ENCODE results near the gene SRD5A3.

SRD5A3 gene

DNA sequence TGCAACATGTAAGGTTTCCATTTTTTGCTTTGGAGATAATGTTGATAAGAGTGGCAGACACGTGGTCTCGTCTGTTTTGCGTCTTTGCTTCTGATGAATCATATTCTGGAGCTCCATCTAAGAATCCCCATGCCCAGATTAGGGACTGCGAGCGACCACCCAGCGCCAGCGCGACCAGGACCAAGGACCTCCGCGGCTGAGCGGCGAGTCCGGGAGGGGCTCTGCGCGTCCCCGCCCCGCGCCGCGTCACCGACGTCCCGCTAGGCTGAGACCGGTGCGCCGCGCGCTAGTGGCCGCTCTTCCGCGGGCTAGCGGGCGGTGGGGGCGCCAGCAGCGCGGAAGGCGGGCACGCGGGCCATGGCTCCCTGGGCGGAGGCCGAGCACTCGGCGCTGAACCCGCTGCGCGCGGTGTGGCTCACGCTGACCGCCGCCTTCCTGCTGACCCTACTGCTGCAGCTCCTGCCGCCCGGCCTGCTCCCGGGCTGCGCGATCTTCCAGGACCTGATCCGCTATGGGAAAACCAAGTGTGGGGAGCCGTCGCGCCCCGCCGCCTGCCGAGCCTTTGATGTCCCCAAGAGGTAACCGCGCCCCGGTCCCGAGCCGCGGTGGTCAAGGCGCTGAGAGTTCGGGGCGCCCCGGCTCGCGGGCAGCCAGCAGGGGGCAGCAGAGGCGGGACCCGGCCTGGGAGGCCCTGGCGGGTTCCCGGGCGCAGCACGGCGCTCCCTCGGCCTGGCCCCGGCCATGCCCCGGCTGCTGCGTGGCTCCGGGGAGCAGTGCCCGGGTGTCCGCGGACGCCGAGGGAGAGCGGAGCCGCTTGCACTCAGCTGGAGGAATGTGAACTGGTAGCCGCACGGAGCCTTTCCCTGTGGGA lies at the start of gene SRD5A3:
Gene SRD5A3, plus strand, starts transcription at position 263 of the 871 bp plus-strand sequence. Its CDS starts 95 bp downstream, at position 358.
- peak; percentile 78 for DNase-seq (ENCODE audit: low spot score)

DNA sequence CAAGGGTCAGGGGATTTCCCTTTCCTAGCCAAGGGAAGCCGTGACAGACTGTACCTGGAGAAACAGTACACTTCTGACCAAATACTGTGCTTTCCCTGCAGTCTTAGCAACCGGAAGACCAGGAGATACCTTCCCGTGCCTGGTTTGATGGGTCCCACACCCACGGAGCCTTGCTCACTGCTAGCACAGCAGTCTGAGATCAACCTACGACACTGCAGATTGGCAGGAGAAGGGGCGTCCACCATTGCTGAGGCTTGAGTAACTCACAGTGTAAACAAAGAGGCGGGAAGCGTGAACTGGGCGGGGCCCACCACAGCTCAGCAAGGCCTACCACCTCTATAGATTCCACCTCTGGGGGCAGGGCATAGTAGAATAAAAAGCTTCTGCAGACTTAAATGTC lies 48.7 kb upstream of the SRD5A3 start:
- DNase-seq (ENCODE audit: low spot score), result no peak

- peak; percentile 63 for DNase-seq (ENCODE audit: low spot score)
Measured at GRCh38 chr4:55303760-55304165, 42.3 kb upstream of the SRD5A3 start.

DNA sequence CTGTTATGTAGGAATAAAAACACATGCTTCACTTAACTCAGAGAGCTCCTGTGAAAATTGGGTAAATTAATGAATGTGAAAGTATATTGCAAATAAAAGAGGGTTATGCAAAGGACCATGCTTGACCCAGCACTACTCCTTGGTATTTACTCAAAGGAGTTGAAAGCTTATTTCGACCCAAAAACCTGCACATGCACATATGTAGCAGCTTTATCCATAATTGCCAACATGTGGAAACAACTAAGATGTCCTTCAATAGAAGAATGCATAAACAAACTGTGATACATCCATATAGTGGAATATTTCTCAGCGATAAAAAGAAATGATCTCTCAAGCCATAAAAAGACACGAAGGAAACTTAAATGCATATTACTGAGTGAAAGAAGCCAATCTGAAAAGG lies 41.7 kb upstream of the SRD5A3 start:
- no peak for DNase-seq (ENCODE audit: low spot score)

GRCh38 chr4:55308071-55308470 lies 38.0 kb upstream of the SRD5A3 start:
- no peak for DNase-seq (ENCODE audit: low spot score)

DNA sequence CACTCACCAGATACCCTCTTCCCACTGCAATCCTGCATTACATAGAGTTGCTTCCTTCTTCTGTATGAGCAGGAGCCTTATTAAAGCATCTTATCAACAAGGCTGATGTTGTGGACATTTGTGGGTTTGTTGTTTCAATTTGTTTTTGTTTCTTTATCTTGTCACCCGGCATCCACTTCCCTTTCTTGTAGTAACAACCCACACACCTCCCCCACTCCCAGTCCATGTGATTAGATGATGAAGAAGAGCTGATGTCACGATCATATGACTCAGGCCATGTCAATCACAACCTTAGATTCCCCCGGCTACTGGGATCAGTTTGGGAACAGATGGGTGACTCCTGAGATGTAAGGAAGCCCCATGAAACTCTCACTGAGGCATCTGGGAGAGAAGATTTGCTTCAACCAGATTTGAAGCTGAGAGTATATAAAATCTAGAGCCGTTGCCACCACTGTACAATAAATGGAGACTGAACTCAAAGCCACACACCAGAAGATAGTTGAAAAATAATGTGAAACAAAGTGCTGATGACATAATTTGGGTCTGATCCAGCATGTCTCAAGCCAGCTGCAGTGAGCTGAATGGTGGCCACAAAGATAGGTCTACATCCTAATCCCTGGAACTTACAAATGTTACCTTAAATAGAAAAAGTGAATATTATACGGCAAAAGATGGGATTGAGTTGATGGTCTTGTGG lies 34.1 kb upstream of the SRD5A3 start:
- no peak for DNase-seq (ENCODE audit: low spot score)

- DNase-seq (ENCODE audit: low spot score), result peak; percentile 71
Measured at GRCh38 chr4:55312489-55313101, 33.4 kb upstream of the SRD5A3 start.

- DNase-seq (ENCODE audit: low spot score), result no peak
Measured at GRCh38 chr4:55314141-55314820, 31.8 kb upstream of the SRD5A3 start.

DNA sequence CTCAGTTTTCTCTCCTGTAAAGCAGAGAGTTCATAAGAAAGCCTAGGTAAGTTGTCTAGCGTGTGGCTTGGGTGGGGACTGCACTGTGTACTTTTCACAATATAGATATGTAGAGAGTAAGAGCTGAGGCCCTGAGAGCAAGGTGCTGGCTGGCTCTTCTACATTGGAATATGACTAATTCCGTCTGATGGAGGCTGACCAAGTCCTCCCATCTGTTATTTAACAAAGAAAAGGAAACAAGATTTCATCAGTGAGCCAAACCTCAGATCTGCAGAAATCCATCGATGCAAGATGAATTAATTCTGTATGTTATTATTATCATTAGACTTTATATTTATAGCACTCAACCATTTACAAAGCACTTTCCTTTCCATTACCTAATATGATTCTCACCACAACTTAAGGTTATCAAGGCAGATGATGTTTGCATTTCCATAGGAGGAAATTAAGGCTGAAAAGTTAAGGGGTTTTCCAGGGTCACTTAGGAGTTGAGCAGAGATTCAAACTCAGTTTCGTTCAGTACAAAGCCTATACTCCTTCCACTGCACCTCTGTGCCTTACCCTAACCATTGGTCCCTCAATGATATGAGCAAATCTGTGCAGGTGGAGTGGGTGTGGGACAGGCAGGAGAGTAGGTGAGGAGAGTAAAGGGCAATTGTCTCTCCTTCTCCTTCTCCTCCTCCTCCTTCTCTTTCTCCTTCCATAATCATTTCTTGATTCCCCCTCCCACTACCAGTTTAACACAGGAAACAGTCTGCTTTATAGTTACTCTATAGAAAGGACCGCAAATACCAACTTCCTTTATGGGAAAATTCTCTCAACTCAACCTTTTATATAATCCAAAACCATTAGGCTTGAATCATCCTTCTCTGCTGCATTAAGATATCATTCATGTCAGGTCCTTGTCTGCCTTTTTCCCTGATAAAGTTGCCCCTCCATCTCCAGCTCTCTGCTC lies 27.6 kb upstream of the SRD5A3 start:
- no peak for DNase-seq (ENCODE audit: low spot score)

DNA sequence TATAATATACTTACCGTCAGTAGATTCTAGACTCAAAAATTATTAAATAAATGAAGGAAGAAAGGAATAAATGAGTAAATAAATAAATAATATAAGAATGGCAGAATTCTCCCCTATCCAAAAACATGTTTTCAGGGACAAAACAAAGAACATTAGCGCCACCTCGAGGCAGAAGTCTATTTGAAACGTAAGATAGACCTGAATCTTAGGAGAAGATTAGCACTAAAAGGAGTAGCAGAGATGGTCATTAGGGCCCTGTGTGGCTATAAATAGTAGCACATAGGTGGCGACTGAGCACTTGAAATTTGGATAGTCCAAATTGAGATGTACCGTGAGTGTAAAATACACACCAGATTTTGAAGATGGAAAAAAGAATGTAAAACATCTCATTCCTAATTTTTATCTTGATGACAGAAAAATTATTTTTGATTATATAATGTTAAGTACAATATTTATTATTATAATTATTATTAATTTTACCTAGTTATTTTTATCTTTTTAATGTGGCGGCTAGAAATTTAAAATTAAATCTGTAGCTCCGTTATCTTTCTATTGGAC lies 24.3 kb upstream of the SRD5A3 start:
- peak; percentile 85 for DNase-seq (ENCODE audit: low spot score)

DNA sequence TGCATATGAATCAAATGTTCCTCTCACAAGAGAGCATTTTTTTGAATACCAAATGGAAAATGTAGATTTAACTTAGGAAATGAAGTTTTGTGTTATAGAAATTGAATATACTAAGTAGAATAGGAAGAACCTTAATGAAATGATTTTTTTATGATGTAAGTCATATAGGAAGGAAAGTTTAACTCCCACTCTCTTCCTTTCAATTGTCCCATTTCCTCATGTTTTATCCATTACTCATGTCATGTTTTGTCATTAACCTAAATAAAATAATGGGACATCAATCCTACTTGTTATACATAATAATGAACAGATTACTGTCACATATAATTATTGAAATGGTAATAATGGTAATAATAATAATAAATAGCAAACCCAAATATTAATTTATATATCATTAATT lies 22.7 kb upstream of the SRD5A3 start:
- no peak for DNase-seq (ENCODE audit: low spot score)

GRCh38 chr4:55326629-55327028 lies 19.4 kb upstream of the SRD5A3 start:
- no peak for DNase-seq (ENCODE audit: low spot score)

DNA sequence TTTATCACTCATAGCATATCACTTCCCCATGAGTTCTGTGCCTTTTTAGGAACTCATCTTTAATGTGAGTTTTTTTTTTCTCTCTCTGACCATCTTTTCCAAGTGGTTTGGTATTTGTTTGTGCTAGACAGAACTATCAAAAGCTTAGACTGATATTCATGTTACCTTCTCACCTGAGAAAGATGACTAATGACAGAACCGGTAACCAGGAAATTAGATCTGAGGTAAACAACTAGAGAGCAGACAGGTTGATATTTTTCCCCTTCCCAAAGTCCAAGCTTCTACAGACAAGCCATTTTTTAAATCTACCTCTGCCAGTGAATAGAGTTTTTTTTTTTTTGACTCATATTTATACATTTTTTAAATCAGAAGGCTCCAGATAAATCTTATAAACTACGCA lies 17.0 kb upstream of the SRD5A3 start:
- no peak for DNase-seq (ENCODE audit: low spot score)

DNA sequence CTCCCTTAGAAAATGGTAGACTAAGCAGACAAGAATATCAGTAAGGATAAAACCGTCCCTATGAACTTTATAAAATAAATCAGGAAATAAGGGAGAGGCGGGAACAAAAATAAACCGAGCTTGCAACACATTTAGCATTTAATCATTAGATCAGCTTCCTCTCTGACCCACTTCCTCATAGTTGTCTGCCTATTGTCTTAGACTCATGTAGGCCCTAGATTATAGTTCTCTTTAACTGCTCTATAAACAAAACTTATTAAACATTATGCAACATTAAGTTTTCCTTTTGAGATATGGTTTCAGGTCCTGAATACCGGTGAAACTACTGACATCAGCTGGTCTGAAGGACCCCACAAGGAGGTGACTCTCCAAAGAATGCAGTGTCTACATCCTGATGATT lies 15.8 kb upstream of the SRD5A3 start:
- DNase-seq (ENCODE audit: low spot score), result no peak

- no peak for DNase-seq (ENCODE audit: low spot score)
Measured at GRCh38 chr4:55336138-55337034, 9.7 kb upstream of the SRD5A3 start.

DNA sequence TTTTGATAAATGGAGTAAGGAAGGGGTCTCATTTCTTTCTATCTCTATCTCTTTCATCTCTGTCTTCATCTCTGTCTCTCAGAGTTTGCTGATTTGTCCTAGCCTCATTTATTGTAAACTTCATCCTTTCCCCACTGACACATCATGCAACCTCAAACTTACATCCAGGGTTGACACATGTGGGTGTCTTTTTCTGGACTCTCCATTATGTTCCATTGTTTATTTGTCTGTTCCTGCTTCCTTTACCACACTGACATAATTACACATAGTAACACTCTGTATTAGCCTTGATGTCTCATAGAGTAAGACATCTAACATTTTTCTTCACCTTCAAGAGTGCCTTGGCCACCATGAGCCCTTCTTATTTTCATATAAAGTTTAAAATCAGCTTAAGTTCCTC lies 8.1 kb upstream of the SRD5A3 start:
- DNase-seq (ENCODE audit: low spot score), result no peak

- no peak for DNase-seq (ENCODE audit: low spot score)
Measured at GRCh38 chr4:55338486-55338885, 7.6 kb upstream of the SRD5A3 start.

- no peak for DNase-seq (ENCODE audit: low spot score)
Measured at GRCh38 chr4:55340266-55340665, 5.8 kb upstream of the SRD5A3 start.

DNA sequence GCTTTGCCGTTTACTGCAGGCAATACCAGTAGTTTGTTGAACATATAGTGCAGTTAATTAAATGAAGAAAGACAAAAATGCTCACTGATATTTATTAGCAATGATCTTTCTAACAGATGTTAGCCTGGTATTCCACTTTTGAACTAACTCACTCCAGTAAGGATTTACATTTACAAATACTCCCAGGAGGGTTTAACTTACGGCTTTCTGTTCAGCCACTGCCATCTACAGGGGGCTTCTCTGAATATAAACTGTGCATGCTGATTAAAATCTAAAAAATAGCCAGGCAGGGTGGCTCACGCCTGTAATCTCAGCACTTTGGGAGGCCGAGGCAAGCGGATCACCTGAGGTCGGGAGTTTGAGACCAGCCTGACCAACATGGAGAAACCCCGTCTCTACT lies 2.2 kb upstream of the SRD5A3 start:
- no peak for DNase-seq (ENCODE audit: low spot score)

- DNase-seq (ENCODE audit: low spot score), result no peak
Measured at GRCh38 chr4:55345054-55345453, 988 bp upstream of the SRD5A3 start.
